CD4-positive, alpha-beta T cell (primary cell): Measurements from ENCODE around the gene SLC39A6. TPM values are rescaled to one million over a fixed set of nuclear protein-coding genes. Genes with fewer than 3 reads are reported as not detected.

Source experiments
- ATAC-seq: fragments of 200-7000 bp; cut with Tn5 transposase; one replicate; pipeline ENCODE4 v1.10.0; 2022; ENCODE audit warnings: mild to moderate bottlenecking; ENCODE audit not compliant: poor library complexity
- CTCF ChIA-PET: fragments of 350-600 bp; sonication (Branson Sonifier 250); formaldehyde crosslinking; loops from one replicate; lab custom pipeline; 2021; ENCODE audit warnings: antibody characterized with exemption, inconsistent platforms; lab: Charles Lee
- POLR2A ChIA-PET: fragments of 350-600 bp; sonication (Branson Sonifier 250); formaldehyde crosslinking; loops from one replicate; lab custom pipeline; 2021; ENCODE audit warnings: antibody characterized with exemption, inconsistent platforms; lab: Charles Lee
- DNase-seq, 14 experiments: peaks; one replicate each; pipeline ENCODE4 v3.0.0-alpha.2; 2013 to 2020; ENCODE audit warnings: mixed read lengths in 2 of 14
- H3K27ac ChIP-seq, 2 donors: one replicate each; pipeline versions ENCODE4 v1.5.1 to v1.7.0; 2013; ENCODE audit warnings: low read length in 2 of 2, low read depth in 1 of 2, mild to moderate bottlenecking in 1 of 2
- H3K27me3 ChIP-seq, 2 experiments: 1 replicate in 1 of 2; 2 replicates in 1 of 2; pipeline versions ENCODE4 v1.6.1 to v1.7.0; 2013; ENCODE audit warnings: low read length in 2 of 2, control low read depth in 1 of 2, mild to moderate bottlenecking in 1 of 2, moderate library complexity in 1 of 2; ENCODE audit not compliant: insufficient read depth in 2 of 2, control insufficient read depth in 1 of 2
- H3K36me3 ChIP-seq: one replicate; pipeline ENCODE4 v1.6.1; 2013; ENCODE audit warnings: low read length, control low read depth; ENCODE audit not compliant: insufficient read depth
- H3K4me1 ChIP-seq: one replicate; pipeline ENCODE4 v1.6.1; 2013; ENCODE audit warnings: low read length, control low read depth; ENCODE audit not compliant: insufficient read depth
- H3K4me3 ChIP-seq: one replicate; pipeline ENCODE4 v1.5.1; 2013; ENCODE audit warnings: mild to moderate bottlenecking, low read length, moderate library complexity
- H3K9me3 ChIP-seq, 2 experiments: 1 replicate in 1 of 2; 2 replicates in 1 of 2; pipeline versions ENCODE4 v1.6.1 to v1.7.0; 2013; ENCODE audit warnings: low read length in 2 of 2, mild to moderate bottlenecking in 2 of 2, control low read depth in 1 of 2, moderate library complexity in 1 of 2; ENCODE audit not compliant: control insufficient read depth in 1 of 2, insufficient read depth in 1 of 2
- H3K27ac Mint-ChIP-seq: one replicate; pipeline ENCODE4 v1.8.0; 2020; ENCODE audit warnings: mixed read lengths
- H3K27me3 Mint-ChIP-seq: one replicate; pipeline ENCODE4 v1.8.0; 2021; ENCODE audit warnings: mixed read lengths
- H3K36me3 Mint-ChIP-seq: one replicate; pipeline ENCODE4 v1.8.0; 2021; ENCODE audit warnings: low read depth, mixed read lengths
- H3K4me1 Mint-ChIP-seq: one replicate; pipeline ENCODE4 v1.8.0; 2021; ENCODE audit warnings: low read depth, mixed read lengths
- H3K4me3 Mint-ChIP-seq: one replicate; pipeline ENCODE4 v1.8.0; 2020; ENCODE audit warnings: mild to moderate bottlenecking, mixed read lengths
- H3K9me3 Mint-ChIP-seq: one replicate; pipeline ENCODE4 v1.8.0; 2020; ENCODE audit warnings: mixed read lengths
- intact Hi-C, 2 experiments: fragments of 100-400 bp; cut with DNase I in 1 of 2; cut with micrococcal nuclease in 1 of 2; formaldehyde crosslinking; loops; one replicate each; pipeline versions ENCODE4 v1.15.1 to v1.9.0; 2023 to 2025; cut with DNase I, micrococcal nuclease
- total RNA-seq, 174 experiments: library from RNA in 2 of 174; stranded (reverse) in 2 of 174; gene quantifications; one replicate each; pipeline ENCODE4 v1.2.3 and lab custom pipeline; 2021 to 2026
- TF ChIP-seq, protein P1 (sequence below): fragments of 200-600 bp; IDR thresholded peaks from one replicate; pipeline ENCODE4 v1.8.0; 2022; ENCODE audit warnings: antibody characterized with exemption, mild to moderate bottlenecking

SLC39A6 gene
- total RNA-seq, 2 experiments from 2014 or later, result 10.6 to 11.0 TPM

GRCh38 chr18:36141576-36141975, 12.4 kb upstream of the SLC39A6 start:
- ChIA-PET CTCF (no interaction called here), POLR2A (interaction anchor here (1.7 kb wide), 1 partner anchor 9 kb away, joined by 3 read pairs; no protein-coding TSS in a partner anchor)
- peaks cover 16% of the 10 kb centered on the region for H3K4me1 Mint-ChIP-seq
- no peaks in the 10 kb centered on the region for H3K27me3 Mint-ChIP-seq
- peaks cover 91% of the 10 kb centered on the region for H3K36me3 Mint-ChIP-seq
- H3K4me3 ChIP-seq, result no peak overlapping the region
- DNase-seq (no peak), ATAC-seq (no peak)
- no peak overlapping the region for H3K27ac ChIP-seq
- no peaks in the 10 kb centered on the region for H3K27me3 ChIP-seq
- TF ChIP-seq, protein P1, sequence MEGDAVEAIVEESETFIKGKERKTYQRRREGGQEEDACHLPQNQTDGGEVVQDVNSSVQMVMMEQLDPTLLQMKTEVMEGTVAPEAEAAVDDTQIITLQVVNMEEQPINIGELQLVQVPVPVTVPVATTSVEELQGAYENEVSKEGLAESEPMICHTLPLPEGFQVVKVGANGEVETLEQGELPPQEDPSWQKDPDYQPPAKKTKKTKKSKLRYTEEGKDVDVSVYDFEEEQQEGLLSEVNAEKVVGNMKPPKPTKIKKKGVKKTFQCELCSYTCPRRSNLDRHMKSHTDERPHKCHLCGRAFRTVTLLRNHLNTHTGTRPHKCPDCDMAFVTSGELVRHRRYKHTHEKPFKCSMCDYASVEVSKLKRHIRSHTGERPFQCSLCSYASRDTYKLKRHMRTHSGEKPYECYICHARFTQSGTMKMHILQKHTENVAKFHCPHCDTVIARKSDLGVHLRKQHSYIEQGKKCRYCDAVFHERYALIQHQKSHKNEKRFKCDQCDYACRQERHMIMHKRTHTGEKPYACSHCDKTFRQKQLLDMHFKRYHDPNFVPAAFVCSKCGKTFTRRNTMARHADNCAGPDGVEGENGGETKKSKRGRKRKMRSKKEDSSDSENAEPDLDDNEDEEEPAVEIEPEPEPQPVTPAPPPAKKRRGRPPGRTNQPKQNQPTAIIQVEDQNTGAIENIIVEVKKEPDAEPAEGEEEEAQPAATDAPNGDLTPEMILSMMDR, result no peak
- peaks cover 92% of the 10 kb centered on the region for H3K36me3 ChIP-seq
- intact Hi-C loops, result no loop called here
- no peak overlapping the region for H3K4me3 Mint-ChIP-seq
- no peak overlapping the region for H3K27ac Mint-ChIP-seq
- no peaks in the 10 kb centered on the region for H3K9me3 Mint-ChIP-seq
- H3K4me1 ChIP-seq, result no peaks in the 10 kb centered on the region
- no peaks in the 10 kb centered on the region for H3K9me3 ChIP-seq

- H3K27me3 ChIP-seq, result no peaks in the 10 kb centered on the region
- no peaks in the 10 kb centered on the region for H3K9me3 ChIP-seq
- Mint-ChIP-seq H3K27ac (no peak overlapping the region), H3K4me3 (no peak overlapping the region), H3K4me1 (peaks cover 35% of the 10 kb centered on the region), H3K27me3 (no peaks in the 10 kb centered on the region), H3K36me3 (peaks cover 90% of the 10 kb centered on the region), H3K9me3 (no peaks in the 10 kb centered on the region)
- TF ChIP-seq, protein P1, result no peak
- H3K4me1 ChIP-seq, result no peaks in the 10 kb centered on the region
- no peak overlapping the region for H3K27ac ChIP-seq
- peaks cover 82% of the 10 kb centered on the region for H3K36me3 ChIP-seq
- no peak for ATAC-seq
- ChIA-PET CTCF (interaction anchor here (1.5 kb wide), 1 partner anchor 17 kb away, joined by 3 read pairs; no protein-coding TSS in a partner anchor), POLR2A (interaction anchor here (1.1 to 1.9 kb wide), 2 partner anchors 9 to 10 kb away, joined by 3 to 6 read pairs; partner anchors contain the start of genes ELP2 and SLC39A6)
- intact Hi-C loops, result no loop called here
- DNase-seq, result no peak
- no peak overlapping the region for H3K4me3 ChIP-seq
Observed at GRCh38 chr18:36139245-36139644, 10.1 kb upstream of the SLC39A6 start.

DNA sequence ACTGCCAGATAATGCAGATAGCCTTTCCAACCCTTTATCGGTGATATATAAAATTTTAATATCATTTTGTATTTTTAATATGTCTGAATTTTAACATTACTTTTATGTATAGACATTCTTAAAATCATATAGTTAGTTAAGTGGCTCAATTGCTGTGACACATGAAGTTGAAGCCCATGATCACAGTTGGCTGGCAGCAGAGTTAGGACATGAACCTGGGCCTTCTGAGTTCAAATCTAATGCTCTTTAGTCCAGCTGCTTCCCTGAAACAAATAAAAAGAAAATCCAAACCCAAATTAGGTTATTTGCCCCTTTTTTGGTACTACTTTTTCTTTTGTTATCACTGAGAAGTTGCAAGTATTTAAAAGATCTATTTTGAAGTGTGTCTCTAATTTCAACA, 6.1 kb upstream of the SLC39A6 start:
- peaks cover 70% of the 10 kb centered on the region for H3K4me1 Mint-ChIP-seq
- DNase-seq (no peak), ATAC-seq (no peak)
- H3K36me3 ChIP-seq, result peaks cover 49% of the 10 kb centered on the region
- no peaks in the 10 kb centered on the region for H3K9me3 ChIP-seq
- no peak overlapping the region for H3K27ac Mint-ChIP-seq
- no peaks in the 10 kb centered on the region for H3K27me3 Mint-ChIP-seq
- TF ChIP-seq, protein P1, result no peak
- H3K27ac ChIP-seq, result no peak overlapping the region
- H3K9me3 Mint-ChIP-seq, result no peaks in the 10 kb centered on the region
- CTCF ChIA-PET, result no interaction called here
- no peak overlapping the region for H3K4me3 ChIP-seq
- POLR2A ChIA-PET, result no interaction called here
- intact Hi-C loops, result no loop called here
- H3K4me1 ChIP-seq, result peaks cover 34% of the 10 kb centered on the region
- H3K27me3 ChIP-seq, result no peaks in the 10 kb centered on the region
- H3K4me3 Mint-ChIP-seq, result no peak overlapping the region
- peaks cover 75% of the 10 kb centered on the region for H3K36me3 Mint-ChIP-seq
